ES-I3 (cell line): ENCODE measurements around the gene HECTD2.
A peak's percentile ranks its signal among the peaks of the same experiment; 100 is the strongest.
"Not testable (repeated sequence)": the region's sequence is repeated elsewhere in the genome, so short reads cannot be mapped to it uniquely, and the experiment has no call there.

Experiments used
- H3K36me3 ChIP-seq: 2 replicates; pipeline ENCODE4 v1.6.1; 2013; ENCODE audit warnings: mild to moderate bottlenecking, low read length, control low read depth, moderate library complexity; ENCODE audit not compliant: insufficient read depth
- H3K4me1 ChIP-seq: 2 replicates; pipeline ENCODE4 v1.6.1; 2013; ENCODE audit warnings: mild to moderate bottlenecking, control low read depth, low read length; ENCODE audit not compliant: insufficient read depth
- H3K9ac ChIP-seq: 2 replicates; pipeline ENCODE4 v1.6.1; 2013; ENCODE audit warnings: low read depth, mild to moderate bottlenecking, low read length, moderate library complexity
- H3K9me3 ChIP-seq: 2 replicates; pipeline ENCODE4 v1.6.1; 2013; ENCODE audit warnings: mild to moderate bottlenecking, low read length, moderate library complexity; ENCODE audit not compliant: control insufficient read depth, insufficient read depth

Gene HECTD2

DNA sequence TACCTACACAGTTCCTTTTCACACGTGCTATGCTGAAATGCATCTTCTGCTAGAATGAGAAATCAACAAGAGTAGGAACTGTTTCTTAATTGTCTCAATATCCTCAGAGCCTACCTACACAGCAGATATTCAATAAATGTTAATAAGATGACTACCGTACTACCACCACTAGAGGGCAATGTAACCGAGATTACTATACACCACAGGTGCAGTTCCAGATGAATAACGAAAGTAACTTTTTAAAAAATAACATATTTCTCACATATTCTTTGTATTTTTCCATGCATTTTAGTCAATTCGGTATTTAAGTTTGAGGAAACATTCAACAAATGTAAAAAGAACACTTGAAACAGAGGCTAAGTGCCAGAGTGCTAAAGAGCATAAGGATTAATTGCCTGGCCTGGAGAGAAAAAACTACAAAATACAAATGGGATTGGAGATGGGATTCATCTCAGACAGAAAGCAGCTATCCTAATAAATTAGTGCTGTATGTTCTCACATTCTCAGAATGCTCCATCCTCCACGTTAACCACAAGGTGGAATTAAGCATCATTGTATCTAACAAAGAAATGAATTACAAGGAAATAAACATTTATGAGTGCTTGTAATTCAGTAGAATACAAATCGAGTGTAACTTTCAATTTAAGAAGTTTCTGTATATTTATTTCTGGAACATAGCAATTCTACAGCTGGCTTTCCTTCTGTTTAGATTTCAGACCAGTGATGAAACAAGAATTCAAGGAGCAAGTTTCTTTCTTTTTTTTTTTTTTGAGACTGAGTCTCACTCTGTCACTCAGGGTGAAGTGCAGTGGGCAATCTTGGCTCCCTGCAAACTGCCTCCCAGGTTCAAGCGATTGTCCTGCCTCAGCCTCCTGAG lies 20.3 kb upstream of the HECTD2 start:
- Histone ChIP-seq H3K4me1 (no peaks in the 10 kb centered on the region), H3K9me3 (no peaks in the 10 kb centered on the region), H3K9ac (no peak overlapping the region), H3K36me3 (no peaks in the 10 kb centered on the region)

DNA sequence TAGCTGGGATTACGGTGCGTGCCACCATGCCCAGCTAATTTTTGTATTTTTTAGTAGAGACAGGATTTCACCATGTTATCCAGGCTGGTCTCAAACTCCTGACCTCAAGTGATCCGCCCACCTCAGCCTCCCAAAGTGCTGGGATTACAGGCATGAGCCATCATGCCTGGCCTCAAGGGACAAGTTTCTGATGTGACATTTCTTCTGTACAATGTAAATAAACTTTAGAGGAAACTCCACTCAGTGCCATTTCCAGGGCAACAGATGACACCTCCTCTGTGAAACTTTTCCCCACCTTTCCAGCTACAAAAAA lies 19.7 kb upstream of the HECTD2 start:
- H3K4me1 ChIP-seq, H3K9ac ChIP-seq, H3K9me3 ChIP-seq, H3K36me3 ChIP-seq: not testable (repeated sequence)

DNA sequence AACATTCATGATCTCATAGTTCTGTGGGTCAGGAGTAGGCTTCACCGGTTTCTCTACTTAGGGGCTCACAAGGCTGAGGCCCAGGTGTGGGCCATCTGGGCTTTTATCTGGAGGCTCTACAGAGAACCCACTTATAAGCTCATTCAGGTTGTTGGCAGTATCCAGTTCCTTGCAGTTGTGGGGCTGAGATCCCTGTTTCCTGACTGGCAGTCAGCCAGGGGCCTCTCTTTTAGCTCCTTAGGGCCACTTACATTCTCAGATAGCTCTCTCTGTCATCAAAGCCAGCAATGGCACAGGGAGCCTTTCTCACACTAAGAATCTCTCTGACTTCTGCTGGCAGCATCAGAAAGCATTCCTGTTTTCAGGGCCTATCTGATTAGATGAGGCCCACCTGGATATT lies 18.2 kb upstream of the HECTD2 start:
- H3K9ac ChIP-seq = no peak overlapping the region
- no peaks in the 10 kb centered on the region for H3K36me3 ChIP-seq
- no peaks in the 10 kb centered on the region for H3K9me3 ChIP-seq
- no peaks in the 10 kb centered on the region for H3K4me1 ChIP-seq

DNA sequence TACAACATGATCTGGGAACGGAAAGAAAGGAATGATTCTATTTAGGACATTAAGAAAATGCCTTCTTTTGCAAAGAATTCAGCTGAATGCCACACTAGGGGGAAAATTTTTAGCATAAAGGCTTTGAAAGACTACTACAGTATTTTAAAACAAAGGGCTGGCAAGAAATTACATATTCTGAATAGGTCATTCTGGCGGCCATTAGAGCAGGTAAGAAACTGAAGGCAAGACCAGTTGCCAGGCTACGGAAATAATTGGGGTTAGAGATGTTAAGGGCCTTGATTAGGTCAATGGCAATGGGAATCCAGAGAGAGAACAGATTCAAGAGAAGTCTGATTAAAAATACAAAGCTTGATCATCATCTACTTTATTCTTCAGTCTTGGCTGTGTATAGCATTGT lies 3.8 kb upstream of the HECTD2 start:
- Histone ChIP-seq H3K36me3 (no peaks in the 10 kb centered on the region), H3K9ac (no peak overlapping the region), H3K9me3 (no peaks in the 10 kb centered on the region), H3K4me1 (peaks cover 11% of the 10 kb centered on the region)

DNA sequence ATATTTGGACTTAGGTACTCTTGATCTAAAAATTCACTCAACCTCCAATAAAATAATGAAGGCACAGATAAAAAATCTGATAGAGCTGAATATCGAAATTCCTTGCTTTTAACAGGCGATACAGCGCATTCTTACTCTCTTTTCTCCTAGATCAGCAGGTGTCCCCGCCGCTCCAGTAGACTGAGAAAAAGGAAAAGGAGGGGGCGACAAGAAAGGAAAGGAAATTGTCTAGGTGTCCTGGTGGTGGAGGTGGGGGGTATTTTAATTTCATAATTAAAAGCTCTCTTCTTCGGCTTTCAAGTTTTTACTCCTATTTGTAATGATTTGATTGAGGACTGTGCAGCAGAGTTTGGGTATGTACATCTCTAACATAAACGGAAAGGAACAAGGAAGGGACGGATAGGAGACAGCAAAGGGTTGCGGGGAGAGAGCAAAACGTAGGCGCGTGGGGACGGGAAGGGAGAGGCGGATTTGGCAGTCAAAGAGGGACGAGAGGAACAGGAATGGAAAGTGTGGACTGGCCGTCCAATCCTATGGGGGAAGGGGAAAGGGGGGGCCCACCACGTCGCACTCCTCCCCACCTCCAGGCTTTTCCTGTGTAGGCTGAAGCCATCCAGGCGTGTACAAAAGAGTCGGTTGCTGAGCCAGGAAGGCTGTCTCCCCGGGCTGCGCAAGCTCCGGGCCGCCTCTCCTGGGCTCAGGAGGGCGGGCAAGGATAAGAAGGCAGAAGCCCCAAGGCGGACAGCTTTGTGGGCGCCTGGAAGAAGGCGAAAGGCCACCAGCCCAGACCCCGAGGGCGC lies 875 bp upstream of the HECTD2 start:
- H3K9me3 ChIP-seq = no peaks in the 10 kb centered on the region

DNA sequence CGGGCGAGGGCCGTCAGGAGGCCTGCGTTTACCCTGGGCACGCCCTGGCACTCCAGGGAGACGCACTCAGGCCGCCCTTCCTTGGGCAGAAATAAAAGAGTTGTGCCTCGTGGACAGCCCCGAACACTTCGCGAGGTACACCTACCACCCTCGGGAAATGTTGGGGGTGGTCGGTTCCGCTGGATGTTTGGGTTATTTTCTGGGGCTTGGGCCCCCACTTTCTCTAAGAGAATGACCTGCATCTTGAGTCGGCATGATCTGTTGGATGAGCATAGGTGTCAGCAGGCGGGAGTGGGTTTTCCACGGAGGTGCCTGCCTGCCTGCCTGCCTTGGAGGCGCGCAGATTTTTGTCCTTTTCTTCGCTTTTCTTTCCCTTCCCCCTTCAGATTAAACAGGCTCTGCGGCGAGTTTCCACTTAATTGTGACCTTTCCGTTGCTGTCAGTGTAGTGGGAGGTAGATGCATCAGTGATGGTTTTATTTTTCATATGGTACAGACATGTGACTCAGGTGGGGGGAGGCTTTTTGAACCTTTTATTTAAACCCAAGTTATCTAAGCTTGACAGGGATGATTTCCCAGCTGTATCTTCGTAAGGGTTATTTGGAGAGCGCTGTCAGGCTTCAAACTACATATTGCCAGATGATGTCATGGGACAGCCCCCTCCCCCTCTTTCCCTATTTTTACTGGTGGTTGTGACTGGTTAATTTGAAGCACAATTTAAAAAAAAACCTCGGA lies 661 bp downstream of the HECTD2 start:
- H3K9ac ChIP-seq = peak overlapping the region; percentile 95
- H3K4me1 ChIP-seq = peaks cover 8% of the 10 kb centered on the region
- H3K9me3 ChIP-seq = no peaks in the 10 kb centered on the region
- H3K36me3 ChIP-seq = no peaks in the 10 kb centered on the region

More for the DNA sequence above, 875 bp upstream of the HECTD2 start:
- no peaks in the 10 kb centered on the region for H3K36me3 ChIP-seq
- H3K9ac ChIP-seq = peak overlapping the region; percentile 95
- H3K4me1 ChIP-seq = peaks cover 8% of the 10 kb centered on the region

DNA sequence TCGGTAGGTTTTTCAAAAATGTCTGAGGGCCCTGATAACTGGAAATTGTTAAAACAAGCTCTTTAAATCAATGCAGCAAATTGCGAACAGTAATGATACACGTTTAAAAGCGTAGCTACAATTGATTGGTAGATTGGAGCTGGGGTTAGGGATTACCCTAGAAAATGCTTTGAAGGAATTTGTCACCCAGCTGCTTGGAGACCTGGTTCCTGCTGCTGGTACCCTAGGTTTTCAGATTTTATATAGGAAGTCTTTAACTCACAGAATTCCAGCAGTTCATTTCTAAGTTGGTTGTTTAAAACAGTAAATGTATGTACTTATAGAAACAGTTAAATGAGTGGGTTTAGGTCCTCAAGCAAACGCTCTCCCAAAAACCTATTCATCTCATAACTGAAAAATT lies 1.5 kb downstream of the HECTD2 start:
- Histone ChIP-seq H3K9ac (no peak overlapping the region; the same call in 1 of the 2 replicates), H3K36me3 (no peaks in the 10 kb centered on the region), H3K9me3 (no peaks in the 10 kb centered on the region), H3K4me1 (peaks cover 4% of the 10 kb centered on the region; the same call in 1 of the 2 replicates)

DNA sequence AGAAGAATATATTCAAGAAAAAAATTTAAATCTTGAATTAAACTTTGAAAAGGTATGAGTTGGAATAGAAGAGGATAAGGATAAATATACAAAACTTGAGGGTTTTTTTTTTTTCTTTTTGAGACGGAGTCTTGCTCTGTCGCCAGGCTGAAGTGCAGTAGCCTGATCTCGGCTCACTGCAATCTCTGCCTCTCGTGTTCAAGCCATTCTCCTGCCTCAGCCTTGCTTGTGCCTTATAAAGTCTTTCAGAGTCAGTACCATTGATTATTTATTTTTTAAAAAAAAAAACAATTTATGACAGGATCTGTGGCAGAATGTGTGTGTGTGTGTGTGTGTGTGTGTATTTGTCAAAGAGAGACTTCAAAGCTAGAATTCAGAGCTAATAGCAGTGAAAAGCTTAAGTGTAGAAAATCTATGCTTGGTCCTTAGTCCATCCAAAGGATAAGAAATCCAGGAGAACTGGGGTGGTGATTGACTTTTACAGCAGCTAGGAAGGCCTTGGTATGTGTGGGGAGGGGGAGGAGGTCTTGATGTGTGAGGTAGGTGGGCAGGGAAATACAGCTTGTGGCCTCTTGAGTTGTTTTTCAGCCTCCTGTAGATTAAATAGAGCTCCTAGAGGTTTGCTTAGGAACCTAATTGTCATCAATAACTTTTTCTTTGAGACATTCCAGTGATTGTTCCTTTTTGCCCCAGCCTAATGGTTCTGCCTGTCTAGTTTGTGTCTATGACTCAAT lies 2.4 kb downstream of the HECTD2 start:
- H3K9ac ChIP-seq = no peak overlapping the region
- no peaks in the 10 kb centered on the region for H3K9me3 ChIP-seq
- H3K36me3 ChIP-seq = no peaks in the 10 kb centered on the region
- peaks cover 4% of the 10 kb centered on the region; the same call in 1 of the 2 replicates for H3K4me1 ChIP-seq

DNA sequence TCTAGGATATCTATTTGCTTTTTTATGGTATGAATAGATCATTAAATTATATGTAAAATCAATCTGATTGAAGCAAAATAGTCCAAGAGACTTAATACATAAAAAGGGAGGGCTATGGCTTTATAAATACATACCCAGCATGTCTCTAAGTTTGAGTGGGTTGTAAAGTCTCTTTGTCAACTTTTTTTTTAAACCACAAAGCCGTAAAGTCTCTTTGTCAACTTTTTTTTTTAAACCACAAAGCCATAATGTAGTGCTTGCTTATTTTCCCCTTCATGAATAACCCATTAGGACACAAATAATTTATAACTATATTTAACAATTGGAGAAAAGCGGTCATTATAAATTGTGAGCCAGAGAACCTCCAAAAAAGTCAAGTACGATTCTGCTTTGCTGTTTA lies 5.7 kb downstream of the HECTD2 start:
- Histone ChIP-seq H3K4me1 (peaks cover 8% of the 10 kb centered on the region; the same call in 1 of the 2 replicates), H3K36me3 (no peaks in the 10 kb centered on the region), H3K9ac (no peak overlapping the region), H3K9me3 (no peaks in the 10 kb centered on the region)

DNA sequence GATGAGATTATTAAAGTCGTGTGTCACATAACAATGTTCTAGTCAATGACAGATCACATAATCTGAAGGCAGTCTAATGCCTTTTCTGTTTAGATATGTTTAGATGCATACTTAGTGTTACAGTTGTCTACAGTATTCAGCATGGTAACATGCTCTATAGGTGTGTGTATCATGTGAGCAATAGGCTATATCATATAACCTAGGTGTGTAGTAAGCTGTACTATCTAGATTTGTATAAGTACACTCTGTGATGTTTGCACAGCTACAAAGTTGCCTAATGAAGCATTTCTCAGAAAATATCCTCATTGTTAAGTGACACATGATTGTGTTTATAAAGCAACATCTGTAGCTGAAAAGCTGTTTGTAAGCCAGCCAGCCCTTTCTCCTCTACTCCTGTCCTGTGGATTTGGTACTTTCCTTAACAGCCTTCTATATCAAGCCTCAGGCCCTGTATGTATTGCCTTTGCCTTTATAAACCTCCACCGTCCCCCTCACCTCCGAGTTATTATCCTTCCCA lies 6.3 kb downstream of the HECTD2 start:
- peaks cover 12% of the 10 kb centered on the region; the same call in 1 of the 2 replicates for H3K4me1 ChIP-seq
- no peaks in the 10 kb centered on the region for H3K36me3 ChIP-seq
- H3K9me3 ChIP-seq = no peaks in the 10 kb centered on the region
- no peak overlapping the region for H3K9ac ChIP-seq

DNA sequence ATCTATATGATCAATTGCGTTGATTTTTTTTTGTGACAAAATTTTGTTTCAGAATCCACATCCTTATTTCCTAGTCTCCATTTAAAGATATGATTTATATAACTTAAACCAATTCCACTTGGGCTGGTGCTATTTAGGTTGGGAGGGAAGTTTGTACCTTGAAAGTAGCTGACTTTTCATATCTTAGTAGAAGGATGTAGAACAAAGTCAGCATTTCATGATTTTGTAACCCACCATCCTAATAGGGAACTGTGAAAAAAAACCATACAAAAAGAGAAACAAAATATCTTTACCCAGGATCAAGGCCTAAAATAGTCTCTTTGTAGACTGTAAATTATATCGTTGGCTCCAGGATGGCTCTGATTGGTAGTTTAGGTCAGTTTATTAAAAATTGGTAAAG lies 8.3 kb downstream of the HECTD2 start:
- H3K9me3 ChIP-seq = no peaks in the 10 kb centered on the region
- H3K9ac ChIP-seq = no peak overlapping the region
- no peaks in the 10 kb centered on the region for H3K36me3 ChIP-seq
- peaks cover 8% of the 10 kb centered on the region; the same call in 1 of the 2 replicates for H3K4me1 ChIP-seq

DNA sequence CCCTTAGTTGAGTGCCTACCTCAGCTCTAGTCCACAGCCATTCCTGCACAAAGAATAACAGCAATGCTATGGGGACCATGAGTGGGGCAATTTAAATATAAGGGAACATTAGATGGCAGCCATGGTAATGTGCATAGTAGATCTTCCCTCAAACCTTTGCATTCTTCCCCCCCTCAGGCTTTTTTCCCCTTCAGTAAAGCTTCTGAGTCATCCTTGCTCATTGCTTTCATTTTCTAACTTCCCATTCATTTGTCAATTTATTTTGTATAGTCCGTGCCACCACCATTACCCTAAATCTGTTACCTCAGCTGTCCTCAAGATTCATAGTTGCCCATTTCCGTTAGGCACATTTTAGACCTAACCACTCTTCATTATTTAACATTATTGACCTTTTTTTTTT lies 10.7 kb downstream of the HECTD2 start:
- Histone ChIP-seq H3K9ac (no peak overlapping the region), H3K36me3 (no peaks in the 10 kb centered on the region), H3K9me3 (no peaks in the 10 kb centered on the region), H3K4me1 (peaks cover 8% of the 10 kb centered on the region; the same call in 1 of the 2 replicates)

DNA sequence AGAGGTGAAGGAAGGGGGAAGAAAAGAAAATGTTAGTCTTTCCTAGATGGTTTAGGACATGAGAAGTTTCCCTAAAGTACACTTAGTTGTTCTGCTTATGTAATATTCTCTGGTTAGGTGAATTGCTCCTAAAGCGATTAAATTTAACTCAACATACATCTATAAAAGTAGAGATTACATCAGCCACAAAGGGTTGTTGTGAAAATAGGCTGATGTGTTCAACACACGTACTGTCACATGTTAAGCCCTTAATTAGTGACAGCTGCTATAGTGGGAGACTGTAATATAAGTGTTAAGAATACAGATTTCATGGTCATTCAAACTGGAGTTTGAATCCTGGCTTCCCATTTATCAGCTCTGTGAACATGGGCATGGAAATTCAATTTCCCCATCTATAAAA lies 12.8 kb downstream of the HECTD2 start:
- H3K36me3 ChIP-seq = no peaks in the 10 kb centered on the region
- peaks cover 8% of the 10 kb centered on the region; the same call in 1 of the 2 replicates for H3K4me1 ChIP-seq
- H3K9me3 ChIP-seq = no peaks in the 10 kb centered on the region
- H3K9ac ChIP-seq = no peak overlapping the region

DNA sequence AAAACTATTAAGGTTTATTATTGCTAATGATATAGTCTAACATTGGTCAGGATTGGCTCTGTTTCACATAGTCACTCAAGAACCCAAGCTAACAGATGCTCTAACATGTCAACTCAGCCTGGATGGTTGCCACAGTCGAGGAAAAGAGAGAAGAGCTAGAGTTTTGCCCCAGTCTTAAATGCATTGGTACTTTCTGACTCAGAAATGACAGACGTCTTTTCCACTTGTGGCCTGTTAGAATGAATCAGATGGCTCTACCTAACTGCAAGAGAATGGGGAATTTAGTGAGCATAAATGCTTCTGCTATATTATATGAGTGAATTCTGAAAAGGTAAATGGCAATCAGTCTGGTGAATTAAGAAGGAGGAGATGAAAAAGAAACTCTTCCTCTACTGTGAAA lies 13.9 kb downstream of the HECTD2 start:
- peaks cover 8% of the 10 kb centered on the region; the same call in 1 of the 2 replicates for H3K4me1 ChIP-seq
- H3K9ac ChIP-seq = no peak overlapping the region
- H3K9me3 ChIP-seq = no peaks in the 10 kb centered on the region
- H3K36me3 ChIP-seq = no peaks in the 10 kb centered on the region
